HCT116 (cell line): ENCODE measurements around the gene OSBPL10. TPM values are rescaled to one million over a fixed set of nuclear protein-coding genes. Genes with fewer than 3 reads are reported as not detected.

Experiments used
- ATAC-seq: fragments of 200-7000 bp; cut with Tn5 transposase; 2 replicates; pipeline ENCODE4 v1.9.1; 2020; ENCODE audit warnings: mild to moderate bottlenecking, moderate library complexity
- BruUV-seq: library from RNA; stranded (reverse); fragments of 400-500 nt; replicated peaks from 2 replicates; lab custom pipeline; 2021; lab: Mats Ljungman, UMichigan
- CTCF ChIA-PET: fragments of 300-600 bp; sonication (Branson Sonifier 250); formaldehyde crosslinking; loops from one replicate; lab custom pipeline; 2021; ENCODE audit warnings: antibody characterized with exemption; lab: Charles Lee
- POLR2A ChIA-PET: fragments of 300-600, 350-600 bp; sonication (Branson Sonifier 250); formaldehyde crosslinking; loops from one replicate; lab custom pipeline; 2021; ENCODE audit warnings: antibody characterized with exemption; lab: Charles Lee
- RAD21 ChIA-PET, 2 experiments: fragments of 300-600 bp; sonication (Branson Sonifier 250); formaldehyde crosslinking; loops; one replicate each; lab custom pipeline; 2023; ENCODE audit warnings: low total read pairs in 2 of 2; ENCODE audit not compliant: uncharacterized antibody in 2 of 2, unreplicated experiment in 2 of 2, low non-redundant PET in 1 of 2; lab: Charles Lee
- DNase-seq: peaks from one replicate; pipeline ENCODE4 v3.0.0-alpha.2; 2010; ENCODE audit warnings: low read depth, low spot score
- H2AFZ ChIP-seq: fragments of 200-600 bp; shearing (Covaris generic), sonication (generic); 2 replicates; pipeline ENCODE4 v1.6.1; 2017; ENCODE audit warnings: low read depth, mixed run types, mixed read lengths, antibody characterized with exemption, low read length; ENCODE audit not compliant: poor library complexity, severe bottlenecking
- H3K27ac ChIP-seq: 2 replicates; pipeline ENCODE4 v1.5.1; 2012; ENCODE audit warnings: low read depth, low read length
- H3K27me3 ChIP-seq: fragments of 200-600 bp; sonication (generic); 2 replicates; pipeline ENCODE4 v1.6.1; 2016; ENCODE audit warnings: mixed run types, low read length, mixed read lengths; ENCODE audit not compliant: insufficient read depth
- H3K36me3 ChIP-seq, 2 experiments: fragments of 200-500 bp in 1 of 2; fragments of 200-600 bp in 1 of 2; sonication (Bioruptor generic) in 1 of 2; sonication (generic) in 1 of 2; 2 replicates each; pipeline versions ENCODE4 v1.5.1 to v1.6.1; 2014 to 2016; ENCODE audit warnings: low read length in 2 of 2, inconsistent platforms in 1 of 2, mixed read lengths in 1 of 2, mixed run types in 1 of 2; ENCODE audit not compliant: insufficient read depth in 2 of 2, control insufficient read depth in 1 of 2
- H3K4me1 ChIP-seq, 2 experiments: fragments of 200-600 bp in 1 of 2; sonication (generic) in 1 of 2; 2 replicates each; pipeline versions ENCODE4 v1.5.1 to v1.6.1; 2012 to 2017; ENCODE audit warnings: low read length in 2 of 2, inconsistent platforms in 1 of 2, mild to moderate bottlenecking in 1 of 2, mixed read lengths in 1 of 2, mixed run types in 1 of 2, moderate library complexity in 1 of 2; ENCODE audit not compliant: insufficient read depth in 2 of 2, control insufficient read depth in 1 of 2
- H3K4me2 ChIP-seq: fragments of 200-600 bp; sonication (generic); 2 replicates; pipeline ENCODE4 v1.6.1; 2017; ENCODE audit warnings: mixed run types, low read length, mixed read lengths
- H3K4me3 ChIP-seq, 2 experiments: fragments of 200-600 bp in 1 of 2; sonication (generic) in 1 of 2; replicated peaks in 1 of 2; 2 replicates each; pipeline ENCODE4 v1.5.1; 2011 to 2016; ENCODE audit warnings: low read length in 2 of 2, control low read depth in 1 of 2, low read depth in 1 of 2, mild to moderate bottlenecking in 1 of 2, mixed read lengths in 1 of 2, mixed run types in 1 of 2
- H3K79me2 ChIP-seq: fragments of 200-600 bp; sonication (generic); 2 replicates; pipeline ENCODE4 v1.6.1; 2017; ENCODE audit warnings: mild to moderate bottlenecking, mixed run types, low read length, moderate library complexity, mixed read lengths; ENCODE audit not compliant: insufficient read depth
- H3K9ac ChIP-seq: fragments of 200-600 bp; sonication (generic); 2 replicates; pipeline ENCODE4 v1.6.1; 2016; ENCODE audit warnings: low read length, mixed read lengths
- H3K9me2 ChIP-seq: fragments of 200-600 bp; sonication (generic), shearing (Covaris generic); 2 replicates; pipeline ENCODE4 v1.6.1; 2017; ENCODE audit warnings: mixed run types, mild to moderate bottlenecking, moderate library complexity; ENCODE audit not compliant: insufficient read depth
- H3K9me3 ChIP-seq, 2 experiments: fragments of 200-500 bp in 1 of 2; fragments of 200-600 bp in 1 of 2; sonication (Bioruptor generic) in 1 of 2; sonication (generic) in 1 of 2; 2 replicates each; pipeline ENCODE4 v1.6.1; 2014 to 2017; ENCODE audit warnings: low read length in 2 of 2, mixed read lengths in 2 of 2, inconsistent platforms in 1 of 2, low read depth in 1 of 2, mild to moderate bottlenecking in 1 of 2, mixed run types in 1 of 2, moderate library complexity in 1 of 2; ENCODE audit not compliant: control insufficient read depth in 1 of 2, insufficient read depth in 1 of 2
- H4K20me1 ChIP-seq: fragments of 200-600 bp; sonication (generic), shearing (Covaris generic); 2 replicates; pipeline ENCODE4 v1.6.1; 2017; ENCODE audit warnings: mixed run types, mild to moderate bottlenecking, moderate library complexity; ENCODE audit not compliant: insufficient read depth
- ATF3 ChIP-seq: IDR thresholded peaks from 2 replicates; pipeline ENCODE4 v1.6.1; 2012
- CBX3 ChIP-seq: IDR thresholded peaks from 2 replicates; pipeline ENCODE4 v1.6.1; 2012; ENCODE audit warnings: low read depth
- CEBPB ChIP-seq: IDR thresholded peaks from 2 replicates; pipeline ENCODE4 v1.6.1; 2012; ENCODE audit warnings: low read depth
- CTCF ChIP-seq, 3 experiments: fragments of 200-600 bp in 1 of 3; sonication (generic) in 1 of 3; IDR thresholded peaks in 2 of 3; conservative IDR thresholded peaks in 1 of 3; 2 replicates each; pipeline ENCODE4 v1.5.1; 2012 to 2017; ENCODE audit warnings: low read depth in 2 of 3, low read length in 2 of 3, antibody characterized with exemption in 1 of 3, borderline replicate concordance in 1 of 3, control low read depth in 1 of 3, mild to moderate bottlenecking in 1 of 3, mixed read lengths in 1 of 3, mixed run types in 1 of 3, moderate library complexity in 1 of 3; ENCODE audit not compliant: insufficient read depth in 1 of 3
- EGR1 ChIP-seq: IDR thresholded peaks from 2 replicates; pipeline ENCODE4 v1.6.1; 2012; ENCODE audit warnings: low read depth
- EZH2 ChIP-seq: fragments of 200-600 bp; sonication (generic); IDR thresholded peaks from 2 replicates; pipeline ENCODE4 v1.6.1; 2017; ENCODE audit warnings: antibody characterized with exemption, mixed run types
- EZH2phosphoT487 ChIP-seq: fragments of 200-600 bp; IDR thresholded peaks from 2 replicates; pipeline ENCODE4 v1.6.1; 2018; ENCODE audit warnings: antibody characterized with exemption, borderline replicate concordance
- FOSL1 ChIP-seq: IDR thresholded peaks from 2 replicates; pipeline ENCODE4 v1.6.1; 2012; ENCODE audit warnings: low read depth
- JUND ChIP-seq: IDR thresholded peaks from 2 replicates; pipeline ENCODE4 v1.6.1; 2012
- MAX ChIP-seq: IDR thresholded peaks from 2 replicates; pipeline ENCODE4 v1.6.1; 2012
- POLR2A ChIP-seq: IDR thresholded peaks from 2 replicates; pipeline ENCODE4 v1.7.0; 2011; ENCODE audit warnings: borderline replicate concordance; ENCODE audit not compliant: insufficient read depth, insufficient read length; ENCODE audit errors: extremely low read depth
- SIN3A ChIP-seq: IDR thresholded peaks from 2 replicates; pipeline ENCODE4 v1.6.1; 2012; ENCODE audit warnings: low read depth
- SP1 ChIP-seq: IDR thresholded peaks from 2 replicates; pipeline ENCODE4 v1.6.1; 2012; ENCODE audit warnings: low read depth
- SRF ChIP-seq: IDR thresholded peaks from 2 replicates; pipeline ENCODE4 v1.6.1; 2012; ENCODE audit warnings: low read depth
- TCF7L2 ChIP-seq: IDR thresholded peaks from 2 replicates; pipeline ENCODE4 v1.7.0; 2011; ENCODE audit warnings: borderline replicate concordance, inconsistent platforms; ENCODE audit not compliant: insufficient read depth, insufficient read length; ENCODE audit errors: extremely low read depth
- ZBTB33 ChIP-seq: IDR thresholded peaks from 2 replicates; pipeline ENCODE4 v1.6.1; 2011; ENCODE audit warnings: mild to moderate bottlenecking, low read length, moderate library complexity; ENCODE audit not compliant: insufficient replicate concordance; ENCODE audit errors: extremely low read depth
- ZNF274 ChIP-seq: fragments of 200-500 bp; sonication (Bioruptor generic); IDR thresholded peaks from 2 replicates; pipeline ENCODE4 v1.6.1; 2014; ENCODE audit warnings: mild to moderate bottlenecking, low read depth, low read length, inconsistent platforms
- intact Hi-C: fragments of 100-400 bp; cut with micrococcal nuclease; formaldehyde crosslinking; loops from 2 replicates; pipeline ENCODE4 v1.10.0; 2022
- total RNA-seq: library from RNA; stranded (reverse); gene quantifications from one replicate; pipeline ENCODE4 v1.2.1, GENCODE V29; 2021; ENCODE audit not compliant: unreplicated experiment

The OSBPL10 gene
- total RNA-seq, 1 experiment from 2014 or later: 25.8 TPM

GRCh38 chr3:31777887-31778286 lies 203.2 kb downstream of the OSBPL10 start:
- no peak overlapping the region for H3K27ac ChIP-seq
- no peak overlapping the region for H3K4me2 ChIP-seq
- RAD21 ChIA-PET: no interaction called here
- no TSS peak for BruUV-seq
- no peak overlapping the region for H3K9ac ChIP-seq
- H3K79me2 ChIP-seq: no peaks in the 10 kb centered on the region
- H3K36me3 ChIP-seq: no peaks in the 10 kb centered on the region
- H2AFZ ChIP-seq: no peak overlapping the region
- H3K9me3 ChIP-seq: no peaks in the 10 kb centered on the region
- no peaks in the 10 kb centered on the region for H4K20me1 ChIP-seq
- no peaks in the 10 kb centered on the region for H3K27me3 ChIP-seq
- POLR2A ChIA-PET: no interaction called here
- TF ChIP-seq FOSL1 (no peak), SP1 (no peak), SRF (no peak), POLR2A (no peak)
- DNase-seq (no peak), ATAC-seq (no peak)
- H3K9me2 ChIP-seq: no peaks in the 10 kb centered on the region
- H3K4me3 ChIP-seq: no peak overlapping the region
- peaks cover 0 to 5% of the 10 kb centered on the region in 2 experiments; a peak in 1 of 4 replicates for H3K4me1 ChIP-seq
- intact Hi-C loops: no loop called here
- CTCF ChIA-PET: no interaction called here

- H3K27me3 ChIP-seq: no peaks in the 10 kb centered on the region
- ATAC-seq (no peak), DNase-seq (no peak)
- H3K9me3 ChIP-seq: no peaks in the 10 kb centered on the region
- no peak overlapping the region for H3K4me2 ChIP-seq
- no peak overlapping the region for H3K27ac ChIP-seq
- H3K9me2 ChIP-seq: no peaks in the 10 kb centered on the region
- intact Hi-C loops: no loop called here
- RAD21 ChIA-PET: no interaction called here
- no peak overlapping the region for H2AFZ ChIP-seq
- peaks cover 0 to 5% of the 10 kb centered on the region in 2 experiments; a peak in 1 of 4 replicates for H3K4me1 ChIP-seq
- CTCF ChIA-PET: no interaction called here
- no peaks in the 10 kb centered on the region for H4K20me1 ChIP-seq
- H3K79me2 ChIP-seq: no peaks in the 10 kb centered on the region
- POLR2A ChIA-PET: no interaction called here
- no TSS peak for BruUV-seq
- no peak overlapping the region for H3K4me3 ChIP-seq
- H3K36me3 ChIP-seq: no peaks in the 10 kb centered on the region
- no peak overlapping the region for H3K9ac ChIP-seq
- TF ChIP-seq CTCF (IDR thresholded peaks at IDR 0.05 in 2 of 3, conservative IDR thresholded peaks at IDR 0.05 in 1 of 3; ENCODE audit: borderline replicate concordance in 1 of 3, insufficient read depth in 1 of 3, low read depth in 2 of 3, low read length in 2 of 3): no peak
- no peak for TF ChIP-seq EGR1
- TF ChIP-seq CBX3: no peak
- TF ChIP-seq ATF3: no peak
- TF ChIP-seq CEBPB: no peak
- no peak for TF ChIP-seq EZH2
- no peak for TF ChIP-seq POLR2A
- TF ChIP-seq ZBTB33: no peak
- no peak for TF ChIP-seq TCF7L2
- TF ChIP-seq EZH2phosphoT487: no peak
- TF ChIP-seq SIN3A: no peak
- TF ChIP-seq ZNF274: no peak
- no peak for TF ChIP-seq JUND
- no peak for TF ChIP-seq SRF
- TF ChIP-seq MAX: no peak
These were observed 204.0 kb downstream of the OSBPL10 start for GRCh38 chr3:31777092-31777491.
